Measurements from ENCODE around the gene HID1. TPM values are rescaled to one million over a fixed set of nuclear protein-coding genes. Genes with fewer than 3 reads are reported as not detected.
"Not testable (repeated sequence)": the region's sequence is repeated elsewhere in the genome, so short reads cannot be mapped to it uniquely, and the experiment has no call there.

HID1 gene
- 0.61 and 1.2 TPM in 2 replicates for total RNA-seq

GRCh38 chr17:74972107-74972972 is at the start of gene HID1:
Gene HID1 (minus strand): TSS chr17:74972759. CDS start chr17:74972656, 103 bp downstream.
- intact Hi-C loops (cut with micrococcal nuclease) = loop anchor here (1.0 kb wide), 2 partner anchors 10 to 15 kb away; partner anchors contain the start of gene CDR2L

- intact Hi-C loops (cut with micrococcal nuclease) = no loop called here
Measured at GRCh38 chr17:75020331-75021110, 48.0 kb upstream of the HID1 start.

- intact Hi-C loops (cut with micrococcal nuclease) = no loop called here
Measured at GRCh38 chr17:75019710-75020109, 47.2 kb upstream of the HID1 start.

GRCh38 chr17:75019146-75019545 is 46.6 kb upstream of the HID1 start:
- intact Hi-C loops (cut with micrococcal nuclease) = no loop called here

- intact Hi-C loops (cut with micrococcal nuclease) = loop anchor here (1.0 to 5.0 kb wide), 3 partner anchors 26 to 52 kb away; partner anchors contain the start of genes ATP5PD, CDR2L and KCTD2
Measured at GRCh38 chr17:75013092-75013559, 40.6 kb upstream of the HID1 start.

GRCh38 chr17:75012346-75013091 is 40.0 kb upstream of the HID1 start, which contains the start of gene MRPL58:
Gene MRPL58 (plus strand): TSS chr17:75012670. CDS start chr17:75012687, 17 bp downstream.
- intact Hi-C loops (cut with micrococcal nuclease) = loop anchor here (1.0 to 5.0 kb wide), 5 partner anchors 22 to 51 kb away; partner anchors contain the start of genes ATP5PD, CDR2L and KCTD2

GRCh38 chr17:75012096-75012345 is 39.5 kb upstream of the HID1 start:
- intact Hi-C loops (cut with micrococcal nuclease) = loop anchor here (1.0 to 5.0 kb wide), 3 partner anchors 22 to 35 kb away; partner anchors contain the start of genes ATP5PD and KCTD2

- intact Hi-C loops (cut with micrococcal nuclease) = loop anchor here (1.0 to 5.0 kb wide), 3 partner anchors 23 to 36 kb away; partner anchors contain the start of genes ATP5PD and KCTD2
Measured at GRCh38 chr17:75011401-75012095, 39.0 kb upstream of the HID1 start.

- intact Hi-C loops (cut with micrococcal nuclease) = loop anchor here (5.0 kb wide), 1 partner anchor 36 kb away; the partner anchor contains the start of genes ATP5PD and KCTD2
Measured at GRCh38 chr17:75010683-75011400, 38.3 kb upstream of the HID1 start.

- intact Hi-C loops (cut with micrococcal nuclease) = no loop called here
Measured at GRCh38 chr17:75009139-75009724, 36.7 kb upstream of the HID1 start.

- intact Hi-C loops (cut with micrococcal nuclease) = no loop called here
Measured at GRCh38 chr17:75008373-75008772, 35.8 kb upstream of the HID1 start.

- intact Hi-C loops (cut with micrococcal nuclease) = no loop called here
Measured at GRCh38 chr17:75006653-75007052, 34.1 kb upstream of the HID1 start.

GRCh38 chr17:75006084-75006483 is 33.5 kb upstream of the HID1 start:
- intact Hi-C loops (cut with micrococcal nuclease) = not testable (repeated sequence)

GRCh38 chr17:75005291-75005690 is 32.7 kb upstream of the HID1 start:
- intact Hi-C loops (cut with micrococcal nuclease) = no loop called here

GRCh38 chr17:75004371-75004770 is 31.8 kb upstream of the HID1 start:
- intact Hi-C loops (cut with micrococcal nuclease) = no loop called here

- intact Hi-C loops (cut with micrococcal nuclease) = no loop called here
Measured at GRCh38 chr17:75003957-75004355, 31.4 kb upstream of the HID1 start.

- intact Hi-C loops (cut with micrococcal nuclease) = no loop called here
Measured at GRCh38 chr17:75003070-75003956, 30.8 kb upstream of the HID1 start.

All from T-helper 1 cell treated with Interleukin-12 subunit alpha and Interleukin-12 subunit beta and Interleukin-4 antibody, amounts not matched to agents 30 ng/mL and 1 ng/mL, for 36 hours (primary cell).